HG03457 (cell line): Measurements from ENCODE around the gene CNGA3.

Experiments used
- ATAC-seq: cut with Tn5 transposase; IDR thresholded peaks from one replicate; pipeline ENCODE4 v1.9.1; 2021; ENCODE audit warnings: moderate number of reproducible peaks; ENCODE audit not compliant: unreplicated experiment

Gene CNGA3

DNA sequence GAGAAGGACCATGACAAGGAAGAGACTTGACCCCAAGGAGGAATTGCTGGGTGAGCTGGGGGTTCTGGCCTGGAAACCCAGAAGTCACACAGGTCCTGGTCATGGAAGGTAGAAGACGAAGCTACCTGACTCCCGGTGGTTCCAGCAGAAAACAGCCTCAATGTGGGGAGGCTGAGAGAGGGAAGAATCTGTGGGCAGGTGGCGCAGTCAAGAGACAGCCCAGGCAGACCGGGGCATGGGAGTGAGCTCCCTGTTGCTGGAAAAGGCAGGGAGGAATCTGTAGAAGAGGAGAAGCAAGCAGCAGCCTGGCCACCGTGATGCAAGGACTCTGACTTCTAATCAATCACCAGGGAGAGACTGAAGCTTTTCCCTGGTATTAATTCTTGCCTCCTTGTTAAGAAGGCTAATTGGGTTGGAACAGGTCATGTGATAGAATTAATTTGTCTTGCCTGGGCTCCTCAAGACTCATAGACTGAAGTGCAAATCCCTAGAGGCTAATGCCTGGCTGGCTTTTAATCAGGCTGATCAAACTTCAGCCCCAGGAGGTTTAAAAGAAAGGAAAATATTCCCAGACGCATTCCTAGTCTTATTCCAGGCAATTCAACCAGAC lies 30.1 kb downstream of the CNGA3 start:
- ATAC-seq = no peak

- no peak for ATAC-seq
Observed at GRCh38 chr2:98376996-98377395, 30.7 kb downstream of the CNGA3 start.

DNA sequence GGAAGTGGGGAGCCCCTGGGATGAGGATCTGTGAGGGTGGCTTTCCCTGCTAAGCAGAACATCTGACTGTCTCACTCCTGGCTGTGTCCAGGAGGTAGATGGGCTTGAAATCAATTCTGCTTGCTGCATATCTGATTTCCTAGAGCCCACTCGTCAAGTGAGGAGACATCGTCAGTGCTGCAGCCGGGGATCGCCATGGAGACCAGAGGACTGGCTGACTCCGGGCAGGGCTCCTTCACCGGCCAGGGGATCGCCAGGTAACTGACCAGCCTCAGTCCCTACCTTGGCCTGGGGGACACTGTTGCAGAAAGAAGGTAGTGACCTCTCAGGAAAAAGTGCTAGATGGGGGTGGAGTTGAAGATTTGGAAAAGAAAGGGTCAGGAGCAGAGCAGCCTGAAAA lies 31.3 kb downstream of the CNGA3 start:
- no peak for ATAC-seq

DNA sequence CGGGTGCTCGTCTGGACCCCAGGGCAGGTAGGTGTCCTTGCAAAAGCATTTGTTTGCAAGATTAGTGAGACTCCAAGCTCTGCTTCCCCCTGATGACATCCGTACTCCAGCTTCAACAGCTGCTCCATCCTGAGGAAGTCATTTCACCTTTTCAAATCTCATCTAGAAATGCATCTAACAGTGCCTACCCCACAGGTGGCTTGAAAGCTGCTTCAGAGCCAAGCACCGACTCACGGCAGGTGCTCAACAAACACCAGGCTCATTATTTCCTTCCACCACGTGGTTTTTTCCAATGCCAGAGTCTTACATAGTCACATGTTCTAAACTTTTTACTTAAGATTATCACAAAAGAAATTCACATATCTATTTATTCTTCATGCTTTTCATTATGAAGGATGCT lies 31.9 kb downstream of the CNGA3 start:
- ATAC-seq = no peak

- no peak for ATAC-seq
Observed at GRCh38 chr2:98378901-98379300, 32.6 kb downstream of the CNGA3 start.

GRCh38 chr2:98379311-98380202 lies 33.3 kb downstream of the CNGA3 start:
- ATAC-seq = no peak

DNA sequence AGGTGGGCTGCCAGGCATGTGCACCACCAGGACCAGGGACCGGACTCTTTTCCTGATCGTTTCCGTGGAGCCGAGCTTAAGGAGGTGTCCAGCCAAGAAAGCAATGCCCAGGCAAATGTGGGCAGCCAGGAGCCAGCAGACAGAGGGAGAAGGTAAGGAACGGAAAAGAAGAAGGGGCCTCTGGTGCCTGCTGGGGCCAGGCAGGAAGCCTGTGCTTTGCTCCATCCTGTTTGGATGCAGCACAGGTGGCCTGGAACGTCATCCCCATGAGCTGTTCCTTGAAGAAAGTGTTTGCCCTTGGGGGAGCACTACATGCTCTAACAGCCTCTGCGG lies 33.9 kb downstream of the CNGA3 start:
- ATAC-seq = no peak

DNA sequence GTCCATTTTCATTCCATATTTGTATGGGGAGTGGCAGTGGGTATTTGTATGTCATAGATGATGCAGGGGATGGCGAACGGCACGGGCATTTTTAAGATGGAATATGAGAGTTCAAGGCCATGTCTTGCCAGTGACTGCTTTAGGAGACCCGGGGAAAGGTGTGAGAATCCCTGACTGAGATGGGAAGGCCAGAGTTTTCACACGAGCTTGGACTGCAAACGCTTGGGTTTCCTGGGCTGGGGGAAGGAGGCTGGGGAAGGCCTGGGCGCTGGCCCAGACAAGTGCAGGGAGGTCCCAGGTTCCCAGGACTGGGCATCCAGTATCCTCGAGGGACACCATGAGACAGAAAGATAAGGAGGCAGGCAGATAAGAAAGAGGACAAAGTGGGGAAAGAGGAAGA lies 35.2 kb downstream of the CNGA3 start:
- ATAC-seq = no peak

- no peak for ATAC-seq
Observed at GRCh38 chr2:98382086-98382485, 35.8 kb downstream of the CNGA3 start.

- ATAC-seq = no peak
Observed at GRCh38 chr2:98382739-98383138, 36.5 kb downstream of the CNGA3 start.

- ATAC-seq = no peak
Observed at GRCh38 chr2:98383166-98383565, 36.9 kb downstream of the CNGA3 start.

GRCh38 chr2:98385050-98385699 lies 38.9 kb downstream of the CNGA3 start:
- ATAC-seq = no peak

GRCh38 chr2:98387478-98387877 lies 41.2 kb downstream of the CNGA3 start:
- no peak for ATAC-seq

GRCh38 chr2:98388081-98388480 lies 41.8 kb downstream of the CNGA3 start:
- ATAC-seq = no peak

DNA sequence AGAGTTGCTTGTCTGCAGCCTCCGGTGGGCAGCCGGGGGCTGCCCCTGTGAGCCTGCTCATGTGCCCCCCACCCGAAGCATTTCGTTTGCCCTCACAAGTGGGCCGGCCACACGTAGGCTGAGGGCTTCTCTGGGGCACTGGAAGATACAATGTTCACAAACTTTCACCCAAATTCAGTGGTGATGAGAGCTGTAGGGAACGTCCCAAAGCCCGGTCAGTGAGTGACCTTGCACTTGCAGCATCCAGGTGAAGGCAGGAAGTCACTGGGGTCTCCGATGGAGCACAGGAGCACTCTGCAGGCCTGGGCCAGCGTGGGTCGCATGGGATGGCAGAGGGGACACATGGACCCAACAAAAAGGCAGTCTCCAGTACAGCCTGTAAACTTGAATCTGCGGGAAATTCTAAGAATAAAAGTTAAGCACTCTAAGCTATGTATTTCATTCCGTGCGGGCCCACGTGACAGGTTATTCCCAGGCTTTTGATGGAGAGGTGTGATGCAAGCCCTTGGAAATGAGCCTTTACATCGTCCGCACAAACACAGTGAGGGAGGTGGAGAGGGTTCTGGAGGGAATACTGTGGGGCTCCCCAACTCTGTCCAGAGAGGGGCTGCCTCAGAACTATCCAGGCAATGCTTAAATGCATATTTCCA lies 42.5 kb downstream of the CNGA3 start:
- ATAC-seq = no peak

DNA sequence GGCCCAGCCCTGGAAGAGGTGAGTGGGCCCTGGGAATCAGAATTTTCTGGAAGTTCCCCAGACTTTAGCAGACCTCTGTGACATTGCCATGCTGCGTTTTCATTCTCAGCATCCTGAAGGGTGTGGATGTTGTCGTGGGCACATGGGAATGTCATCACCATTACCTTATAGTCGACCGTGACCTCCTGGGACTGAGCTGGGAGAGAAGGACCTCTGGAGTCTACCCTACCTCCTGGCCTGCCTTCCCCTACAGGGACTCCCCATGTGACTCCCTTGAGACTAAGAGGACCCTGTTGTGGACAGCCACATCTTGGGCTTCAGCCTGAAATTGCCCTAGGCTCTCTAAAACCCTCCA lies 43.0 kb downstream of the CNGA3 start:
- no peak for ATAC-seq

DNA sequence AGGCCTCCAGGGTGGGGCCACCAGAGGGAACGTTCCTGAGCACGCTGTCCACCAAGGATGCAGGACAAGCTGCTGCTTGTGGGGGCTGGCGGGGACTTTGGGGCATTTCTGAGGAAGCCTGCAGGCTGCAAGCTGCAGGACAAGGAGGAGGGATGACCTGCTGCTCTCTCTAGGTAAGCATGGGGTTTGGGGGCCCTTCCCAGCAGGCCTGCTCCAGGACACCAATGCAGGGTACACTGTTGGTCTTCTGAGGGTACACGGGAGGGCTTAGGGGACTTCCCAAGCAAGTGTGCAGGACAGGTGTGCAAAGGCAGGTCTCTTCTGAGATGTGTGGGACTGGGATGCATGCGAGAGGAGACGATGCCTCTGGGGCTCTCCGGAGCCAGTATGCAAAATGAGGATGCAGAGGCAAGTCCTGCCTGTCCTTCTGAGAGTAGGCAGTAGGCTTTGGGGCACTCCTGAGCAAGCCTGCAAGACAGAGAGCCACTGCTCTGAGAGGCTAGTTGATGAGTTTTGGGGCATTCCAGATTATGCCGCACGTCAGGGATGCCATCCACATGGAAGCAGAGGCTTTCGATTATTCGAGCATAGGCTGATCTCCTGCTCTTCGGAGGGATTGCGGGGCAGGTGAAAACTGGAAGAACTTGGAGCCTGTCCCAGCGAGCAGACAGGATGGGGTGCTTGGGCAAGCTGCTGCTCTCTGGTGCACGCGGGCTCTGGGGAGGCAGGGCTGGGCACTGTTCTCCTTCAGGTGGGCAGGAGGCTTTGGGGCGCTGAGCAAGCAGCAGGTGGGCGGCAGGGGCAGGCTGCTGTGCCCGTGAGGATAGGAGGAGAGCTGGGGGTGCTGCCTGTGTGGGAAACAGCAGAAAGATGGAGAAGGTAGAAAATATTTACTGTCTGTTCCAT lies 44.6 kb downstream of the CNGA3 start:
- no peak for ATAC-seq

DNA sequence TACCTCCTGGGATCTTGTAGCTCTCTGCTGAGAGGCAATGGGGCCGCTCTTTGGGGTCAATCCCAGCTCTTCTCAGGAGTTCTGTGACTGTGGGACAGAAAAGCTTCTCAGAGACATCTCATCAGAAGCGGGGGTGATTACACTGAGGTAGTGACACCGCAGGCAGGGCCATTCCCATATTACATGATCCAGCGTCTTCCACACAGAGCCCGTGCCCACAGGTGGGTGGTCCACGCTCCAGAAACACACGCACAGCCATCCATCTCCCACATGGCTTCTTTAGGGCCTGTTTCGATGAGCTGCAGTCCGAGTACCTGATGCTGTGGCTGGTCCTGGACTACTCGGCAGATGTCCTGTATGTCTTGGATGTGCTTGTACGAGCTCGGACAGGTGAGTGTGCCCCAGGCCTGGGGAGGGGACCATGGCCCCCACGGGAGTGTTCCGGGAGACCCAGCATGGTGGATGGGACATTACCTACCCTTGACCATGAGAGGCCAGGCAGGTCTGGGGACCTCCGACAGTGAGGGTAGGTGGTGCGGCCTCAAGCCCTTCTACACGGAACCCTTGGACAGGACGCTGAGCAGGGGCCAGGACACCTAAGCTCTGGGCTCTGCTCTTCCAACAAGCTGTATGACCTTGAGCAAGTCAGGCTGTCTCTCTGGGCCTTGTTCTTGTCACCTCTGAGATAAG lies 45.5 kb downstream of the CNGA3 start:
- no peak for ATAC-seq

DNA sequence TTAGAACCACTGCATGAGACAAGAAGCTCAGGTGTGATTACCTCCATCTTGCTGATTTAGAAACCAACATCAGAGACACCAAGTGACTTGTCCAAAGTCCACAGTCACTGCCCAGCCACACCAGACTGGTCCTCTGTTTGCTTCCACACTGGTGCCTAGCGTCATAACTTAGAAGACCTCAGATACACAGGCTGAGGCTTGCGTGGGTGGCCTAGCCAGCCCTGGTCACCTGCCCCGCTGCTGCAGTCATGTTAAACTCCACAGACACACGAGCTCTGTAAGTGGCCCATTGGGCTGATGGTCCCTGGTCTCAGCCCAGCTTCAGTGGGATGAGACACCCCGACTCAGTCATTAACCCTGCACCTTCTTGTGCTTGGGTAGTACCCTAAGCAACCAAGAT lies 47.1 kb downstream of the CNGA3 start:
- ATAC-seq = no peak

GRCh38 chr2:98394595-98395153 lies 48.4 kb downstream of the CNGA3 start:
- no peak for ATAC-seq
